Chondrocyte (in vitro differentiated cells): ENCODE measurements around the gene RHOB. TPM values are rescaled to one million over a fixed set of nuclear protein-coding genes. Genes with fewer than 3 reads are reported as not detected.

ENCODE experiments used
- DNase-seq: peaks from one replicate; pipeline ENCODE4 v3.0.0; 2021; ENCODE audit warnings: mixed read lengths, low spot score
- H3K27ac Mint-ChIP-seq: one replicate; pipeline ENCODE4 v1.8.0; 2021; ENCODE audit warnings: mild to moderate bottlenecking, moderate library complexity, mixed read lengths; ENCODE audit not compliant: unreplicated experiment
- H3K27me3 Mint-ChIP-seq: 2 replicates; pipeline ENCODE4 v1.8.0; 2021; ENCODE audit warnings: low read depth, mixed read lengths
- H3K36me3 Mint-ChIP-seq: 2 replicates; pipeline ENCODE4 v1.8.0; 2021; ENCODE audit warnings: low read depth, mixed read lengths
- H3K4me1 Mint-ChIP-seq: 2 replicates; pipeline ENCODE4 v1.8.0; 2021; ENCODE audit warnings: low read depth, mild to moderate bottlenecking, mixed read lengths
- H3K4me3 Mint-ChIP-seq: one replicate; pipeline ENCODE4 v1.8.0; 2021; ENCODE audit warnings: mild to moderate bottlenecking, moderate library complexity, mixed read lengths; ENCODE audit not compliant: unreplicated experiment
- H3K9me3 Mint-ChIP-seq: 2 replicates; pipeline ENCODE4 v1.8.0; 2021; ENCODE audit warnings: low read depth, mixed read lengths
- total RNA-seq: library from RNA; stranded (reverse); gene quantifications from 3 replicates; pipeline ENCODE4 v1.2.1, GENCODE V29; 2021
- TF ChIP-seq, protein P1 (sequence below): fragments of 200-600 bp; sonication (generic); IDR thresholded peaks from 2 replicates; pipeline ENCODE4 v1.5.0; 2021; ENCODE audit warnings: antibody characterized with exemption, mild to moderate bottlenecking, moderate library complexity

The RHOB gene
- total RNA-seq, 1 donor from 2014 or later, result 191 TPM

DNA sequence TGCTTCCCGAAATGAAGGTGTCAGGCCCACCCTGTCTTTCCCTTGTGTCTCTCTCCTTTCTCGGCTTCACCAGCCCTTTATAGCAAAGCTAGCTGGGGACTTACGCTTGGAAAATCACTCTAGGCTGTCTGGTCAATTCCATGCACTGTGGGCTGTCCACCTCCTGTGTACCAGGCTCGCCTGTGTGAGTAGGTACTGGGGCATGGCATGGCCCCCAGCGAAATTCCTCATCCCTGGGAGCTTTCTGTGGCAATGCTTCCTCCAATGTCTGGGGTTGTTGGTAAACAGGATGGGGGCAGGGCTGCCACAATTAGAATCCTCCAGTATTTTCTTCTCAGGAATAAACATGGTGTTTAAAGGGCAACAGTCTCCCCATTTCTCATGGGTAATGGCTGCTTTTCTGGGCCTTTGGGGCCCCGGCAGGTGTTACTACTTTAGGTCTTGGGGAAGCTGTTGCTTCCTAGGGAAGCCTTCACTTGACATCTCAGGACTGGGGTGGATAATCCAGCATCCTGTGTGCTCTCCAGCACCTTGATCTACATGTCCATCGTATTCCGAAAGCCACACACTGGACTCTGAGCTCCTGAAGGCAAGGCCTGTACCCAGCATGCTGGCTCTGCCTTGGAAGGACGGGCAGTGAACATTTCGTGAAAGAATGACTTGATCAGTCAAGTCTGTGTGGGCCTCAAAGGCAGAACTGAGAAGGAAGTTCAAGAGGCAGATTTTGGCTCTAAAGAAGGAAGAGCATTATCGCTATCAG is 21.1 kb downstream of the RHOB start:
- H3K27ac Mint-ChIP-seq, result no peak overlapping the region
- DNase-seq, result peak; percentile 25
- TF ChIP-seq, protein P1, sequence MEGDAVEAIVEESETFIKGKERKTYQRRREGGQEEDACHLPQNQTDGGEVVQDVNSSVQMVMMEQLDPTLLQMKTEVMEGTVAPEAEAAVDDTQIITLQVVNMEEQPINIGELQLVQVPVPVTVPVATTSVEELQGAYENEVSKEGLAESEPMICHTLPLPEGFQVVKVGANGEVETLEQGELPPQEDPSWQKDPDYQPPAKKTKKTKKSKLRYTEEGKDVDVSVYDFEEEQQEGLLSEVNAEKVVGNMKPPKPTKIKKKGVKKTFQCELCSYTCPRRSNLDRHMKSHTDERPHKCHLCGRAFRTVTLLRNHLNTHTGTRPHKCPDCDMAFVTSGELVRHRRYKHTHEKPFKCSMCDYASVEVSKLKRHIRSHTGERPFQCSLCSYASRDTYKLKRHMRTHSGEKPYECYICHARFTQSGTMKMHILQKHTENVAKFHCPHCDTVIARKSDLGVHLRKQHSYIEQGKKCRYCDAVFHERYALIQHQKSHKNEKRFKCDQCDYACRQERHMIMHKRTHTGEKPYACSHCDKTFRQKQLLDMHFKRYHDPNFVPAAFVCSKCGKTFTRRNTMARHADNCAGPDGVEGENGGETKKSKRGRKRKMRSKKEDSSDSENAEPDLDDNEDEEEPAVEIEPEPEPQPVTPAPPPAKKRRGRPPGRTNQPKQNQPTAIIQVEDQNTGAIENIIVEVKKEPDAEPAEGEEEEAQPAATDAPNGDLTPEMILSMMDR, result no peak

DNA sequence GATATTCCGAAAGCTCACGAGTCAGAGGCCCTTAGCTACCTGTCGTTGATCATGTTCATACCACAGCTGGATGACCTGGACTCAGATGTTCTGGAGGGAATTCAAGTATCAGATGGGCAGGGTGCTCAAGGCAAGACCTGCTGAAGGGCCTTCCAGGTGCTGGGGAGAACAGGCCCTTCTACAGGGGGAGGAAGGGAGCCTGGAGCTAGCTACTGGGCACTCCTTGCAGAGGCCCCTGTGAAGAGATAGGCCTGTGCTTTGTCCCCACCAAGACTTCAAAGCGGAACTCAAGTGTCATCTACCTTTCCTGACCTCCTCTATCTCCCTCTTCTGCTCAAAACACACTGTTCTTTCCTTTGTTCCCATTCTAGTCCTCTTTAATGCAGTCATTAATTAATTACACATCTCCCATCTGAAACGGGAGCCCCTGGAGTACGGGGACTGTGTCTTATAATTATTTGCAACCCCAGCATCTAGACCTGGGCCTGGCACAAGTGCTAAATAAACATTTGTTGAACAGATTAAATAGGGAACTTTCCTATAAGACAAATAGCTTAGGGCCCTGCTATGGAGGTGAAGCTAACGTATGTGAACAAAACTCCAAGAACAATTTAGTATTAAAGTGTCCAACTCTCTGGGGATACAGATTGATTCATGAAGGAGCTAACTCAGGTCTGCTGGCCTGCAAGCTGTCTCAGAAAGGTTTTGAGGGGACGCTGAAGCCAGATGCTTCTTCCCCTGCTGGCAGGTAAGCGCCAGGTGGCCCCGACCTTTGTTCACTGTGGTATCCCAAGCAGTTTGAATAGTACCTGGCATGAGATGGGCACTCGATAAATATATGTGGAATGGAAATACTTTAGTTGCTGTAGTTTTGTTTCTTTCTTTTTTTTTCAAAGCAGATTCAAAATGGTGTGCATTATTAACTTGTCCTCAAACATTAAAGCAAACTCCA is 22.0 kb downstream of the RHOB start:
- no peak overlapping the region for H3K4me3 Mint-ChIP-seq
- H3K27me3 Mint-ChIP-seq, result no peaks in the 10 kb centered on the region
- no peaks in the 10 kb centered on the region for H3K36me3 Mint-ChIP-seq
- H3K9me3 Mint-ChIP-seq, result no peaks in the 10 kb centered on the region
- DNase-seq, result peak; percentile 34
- no peak overlapping the region for H3K27ac Mint-ChIP-seq
- TF ChIP-seq, protein P1, result no peak
- no peaks in the 10 kb centered on the region for H3K4me1 Mint-ChIP-seq

More for the DNA sequence above, 21.1 kb downstream of the RHOB start:
- Mint-ChIP-seq H3K4me1 (no peaks in the 10 kb centered on the region), H3K27me3 (no peaks in the 10 kb centered on the region), H3K9me3 (no peaks in the 10 kb centered on the region), H3K4me3 (no peak overlapping the region), H3K36me3 (no peaks in the 10 kb centered on the region)

DNA sequence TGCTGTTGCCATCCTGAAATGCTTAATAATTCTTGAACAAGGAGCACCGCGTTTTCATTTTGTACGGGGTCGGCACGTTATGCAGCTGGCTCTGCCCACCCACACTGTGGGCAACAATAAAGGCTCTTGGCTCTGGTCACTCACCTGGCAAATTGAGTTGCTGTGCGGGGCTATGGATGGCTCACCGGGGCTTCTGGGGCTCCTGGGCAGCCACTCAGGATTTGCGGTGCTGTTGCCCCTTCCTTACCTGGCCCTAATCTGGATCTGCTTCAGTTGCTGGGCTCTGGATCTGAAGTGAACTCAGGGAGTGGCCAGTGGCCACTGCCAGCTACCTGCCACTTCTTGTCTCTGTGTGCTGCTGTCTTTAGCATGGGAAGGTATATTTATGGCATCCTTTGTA is 22.7 kb downstream of the RHOB start:
- Mint-ChIP-seq H3K36me3 (no peaks in the 10 kb centered on the region), H3K4me1 (peaks cover 6% of the 10 kb centered on the region), H3K27me3 (no peaks in the 10 kb centered on the region), H3K27ac (no peak overlapping the region), H3K4me3 (no peak overlapping the region), H3K9me3 (no peaks in the 10 kb centered on the region)
- TF ChIP-seq, protein P1, result no peak
- DNase-seq, result no peak

DNA sequence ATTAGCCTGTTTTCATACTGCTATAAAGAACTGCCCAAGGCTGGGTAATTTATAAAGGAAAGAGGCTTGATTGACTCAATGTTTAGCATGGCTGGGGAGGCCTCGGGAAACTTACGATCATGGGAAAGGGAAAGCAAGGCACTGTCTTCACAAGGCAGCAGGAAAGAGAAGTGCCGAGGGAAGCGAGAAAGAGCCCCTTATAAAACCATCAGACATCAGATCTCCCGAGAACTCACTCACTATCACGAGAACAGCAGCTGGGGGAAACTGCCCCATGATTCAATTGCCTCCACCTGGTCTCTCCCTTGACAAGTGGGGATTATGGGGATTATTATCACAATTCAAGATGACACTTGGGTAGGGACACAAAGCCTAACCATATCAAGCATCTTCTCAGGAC is 23.3 kb downstream of the RHOB start:
- no peak overlapping the region for H3K27ac Mint-ChIP-seq
- TF ChIP-seq, protein P1, result no peak
- no peaks in the 10 kb centered on the region for H3K36me3 Mint-ChIP-seq
- DNase-seq, result no peak
- H3K4me3 Mint-ChIP-seq, result no peak overlapping the region
- H3K9me3 Mint-ChIP-seq, result no peaks in the 10 kb centered on the region
- peaks cover 8% of the 10 kb centered on the region for H3K4me1 Mint-ChIP-seq
- no peaks in the 10 kb centered on the region for H3K27me3 Mint-ChIP-seq

DNA sequence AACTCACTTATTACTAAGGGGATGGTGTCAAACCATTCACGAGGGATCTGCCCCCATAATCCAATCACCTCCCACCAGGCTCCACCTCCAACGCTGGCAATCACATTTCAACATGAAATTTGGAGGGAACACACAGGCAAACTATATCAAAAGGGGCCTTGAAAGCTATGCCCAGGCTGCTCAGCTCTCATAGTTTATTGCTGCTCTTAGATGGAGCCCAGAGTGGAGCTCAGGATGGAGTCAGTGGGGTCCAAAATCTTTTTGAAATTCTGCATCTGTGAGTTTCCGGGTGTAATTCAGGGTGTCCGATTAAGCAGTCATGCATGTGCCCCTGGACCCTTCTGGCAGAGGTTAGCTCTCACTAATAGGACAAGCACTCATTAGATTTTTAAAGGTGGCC is 24.3 kb downstream of the RHOB start:
- Mint-ChIP-seq H3K9me3 (no peaks in the 10 kb centered on the region), H3K4me1 (peaks cover 8% of the 10 kb centered on the region), H3K4me3 (no peak overlapping the region), H3K27me3 (no peaks in the 10 kb centered on the region), H3K36me3 (no peaks in the 10 kb centered on the region), H3K27ac (no peak overlapping the region)
- TF ChIP-seq, protein P1, result no peak
- no peak for DNase-seq
